ENCODE measurements around the gene BET1. TPM values are rescaled to one million over a fixed set of nuclear protein-coding genes. Genes with fewer than 3 reads are reported as not detected.

BET1 gene
- total RNA-seq, 1 experiment from 2014 or later: 33.8 TPM

Other genes starting within 250 kb of the BET1 start
- 13.8 and 17.4 TPM in 2 replicates for gene TFPI2, start 113.6 kb downstream of the BET1 start, total RNA-seq (2014; rRNA removed; shearing (Covaris generic))
- gene GNGT1, start 97.8 kb downstream of the BET1 start, total RNA-seq (2014; rRNA removed; shearing (Covaris generic)): not detected in 2 replicates
- 29.0 and 30.6 TPM in 2 replicates for gene GNG11, start 82.6 kb downstream of the BET1 start, total RNA-seq (2014; rRNA removed; shearing (Covaris generic))

Measured in SJSA1 (cell line).